Bronchial epithelial cell (primary cell): ENCODE measurements around the gene SEC14L2. TPM values are rescaled to one million over a fixed set of nuclear protein-coding genes. Genes with fewer than 3 reads are reported as not detected.
A peak's percentile ranks its signal among the peaks of the same experiment; 100 is the strongest.

Experiments
- DNase-seq: peaks from one replicate; pipeline ENCODE4 v3.0.0-alpha.2; 2010; ENCODE audit warnings: low read depth
- FAIRE-seq: peaks from 2 replicates; lab custom pipeline; 2011; peaks lifted over from hg19 to GRCh38; lab: Jason Lieb, UNC
- H3K27me3 ChIP-seq: 2 replicates; pipeline ENCODE4 v1.5.1; 2011; ENCODE audit warnings: low read length; ENCODE audit not compliant: control insufficient read depth, insufficient read depth
- H3K36me3 ChIP-seq: 2 replicates; pipeline ENCODE4 v1.5.1; 2011; ENCODE audit warnings: low read length; ENCODE audit not compliant: control insufficient read depth, insufficient read depth
- H3K4me3 ChIP-seq: 2 replicates; pipeline ENCODE4 v1.5.1; 2011; ENCODE audit warnings: mild to moderate bottlenecking, low read depth, low read length, control low read depth
- CTCF ChIP-seq: IDR thresholded peaks from 2 replicates; pipeline ENCODE4 v1.5.1; 2011; ENCODE audit warnings: mild to moderate bottlenecking, moderate library complexity, low read length, control low read depth, inconsistent platforms; ENCODE audit not compliant: insufficient read depth, severe bottlenecking
- total RNA-seq: library from RNA; depleted of rRNA; stranded (reverse); fragments of >200 nt; gene quantifications from 2 replicates; pipeline ENCODE4 v1.2.1, GENCODE V29; 2014

Gene SEC14L2
- total RNA-seq, 1 donor from 2014 or later, result 34.5 TPM

- no peak for TF ChIP-seq CTCF
- H3K4me3 ChIP-seq, result no peak overlapping the region
- no peak for FAIRE-seq
- peaks cover 3% of the 10 kb centered on the region for H3K36me3 ChIP-seq
- no peaks in the 10 kb centered on the region for H3K27me3 ChIP-seq
- no peak for DNase-seq
Observed at GRCh38 chr22:30429887-30430286, 33.1 kb downstream of the SEC14L2 start.

GRCh38 chr22:30430933-30431332, 34.1 kb downstream of the SEC14L2 start:
- DNase-seq (no peak), FAIRE-seq (no peak)
- TF ChIP-seq CTCF, result no peak
- no peak overlapping the region for H3K4me3 ChIP-seq
- no peaks in the 10 kb centered on the region for H3K27me3 ChIP-seq
- H3K36me3 ChIP-seq, result peaks cover 3% of the 10 kb centered on the region

GRCh38 chr22:30432096-30432495, 35.3 kb downstream of the SEC14L2 start:
- peaks cover 1% of the 10 kb centered on the region for H3K36me3 ChIP-seq
- H3K4me3 ChIP-seq, result no peak overlapping the region
- no peaks in the 10 kb centered on the region for H3K27me3 ChIP-seq
- TF ChIP-seq CTCF, result no peak
- DNase-seq (no peak), FAIRE-seq (no peak)

GRCh38 chr22:30432520-30432919, 35.7 kb downstream of the SEC14L2 start:
- DNase-seq, result no peak
- peaks cover 1% of the 10 kb centered on the region for H3K36me3 ChIP-seq
- TF ChIP-seq CTCF, result no peak
- no peak for FAIRE-seq
- no peak overlapping the region for H3K4me3 ChIP-seq
- H3K27me3 ChIP-seq, result no peaks in the 10 kb centered on the region

- H3K4me3 ChIP-seq, result no peak overlapping the region
- H3K27me3 ChIP-seq, result no peaks in the 10 kb centered on the region
- no peak for DNase-seq
- no peak for TF ChIP-seq CTCF
- peak; percentile 80 for FAIRE-seq
- no peaks in the 10 kb centered on the region for H3K36me3 ChIP-seq
Observed at GRCh38 chr22:30433227-30433626, 36.4 kb downstream of the SEC14L2 start.

GRCh38 chr22:30433773-30434172, 37.0 kb downstream of the SEC14L2 start:
- no peak for TF ChIP-seq CTCF
- no peak overlapping the region for H3K4me3 ChIP-seq
- FAIRE-seq, result peak; percentile 66
- peak; percentile 52 for DNase-seq
- no peaks in the 10 kb centered on the region for H3K27me3 ChIP-seq
- H3K36me3 ChIP-seq, result no peaks in the 10 kb centered on the region
